Measurements from ENCODE around the gene TIPARP.
"Not testable (repeated sequence)": the region's sequence is repeated elsewhere in the genome, so short reads cannot be mapped to it uniquely, and the experiment has no call there.

TIPARP gene

GRCh38 chr3:156649681-156650080, 24.7 kb upstream of the TIPARP start:
- DNase-seq (ENCODE audit: low read depth, low spot score) = no peak

GRCh38 chr3:156652661-156653060, 21.7 kb upstream of the TIPARP start:
- not testable (repeated sequence) for DNase-seq (ENCODE audit: low read depth, low spot score)

GRCh38 chr3:156654834-156655233, 19.6 kb upstream of the TIPARP start:
- DNase-seq (ENCODE audit: low read depth, low spot score) = no peak

GRCh38 chr3:156655819-156656550, 18.4 kb upstream of the TIPARP start:
- no peak for DNase-seq (ENCODE audit: low read depth, low spot score)

GRCh38 chr3:156657440-156657839, 16.9 kb upstream of the TIPARP start:
- no peak for DNase-seq (ENCODE audit: low read depth, low spot score)

GRCh38 chr3:156657862-156658731, 16.3 kb upstream of the TIPARP start:
- DNase-seq (ENCODE audit: low read depth, low spot score) = no peak

GRCh38 chr3:156658732-156659090, 15.7 kb upstream of the TIPARP start:
- DNase-seq (ENCODE audit: low read depth, low spot score) = no peak

GRCh38 chr3:156659260-156659659, 15.1 kb upstream of the TIPARP start:
- DNase-seq (ENCODE audit: low read depth, low spot score) = no peak

- DNase-seq (ENCODE audit: low read depth, low spot score) = no peak
Observed at GRCh38 chr3:156661155-156661554, 13.2 kb upstream of the TIPARP start.

- DNase-seq (ENCODE audit: low read depth, low spot score) = no peak
Observed at GRCh38 chr3:156664011-156664830, 10.2 kb upstream of the TIPARP start.

- DNase-seq (ENCODE audit: low read depth, low spot score) = no peak
Observed at GRCh38 chr3:156664831-156665178, 9.6 kb upstream of the TIPARP start.

- no peak for DNase-seq (ENCODE audit: low read depth, low spot score)
Observed at GRCh38 chr3:156665291-156665690, 9.1 kb upstream of the TIPARP start.

- no peak for DNase-seq (ENCODE audit: low read depth, low spot score)
Observed at GRCh38 chr3:156666073-156666472, 8.3 kb upstream of the TIPARP start.

GRCh38 chr3:156668073-156668763, 6.2 kb upstream of the TIPARP start:
- no peak for DNase-seq (ENCODE audit: low read depth, low spot score)

GRCh38 chr3:156670077-156670476, 4.3 kb upstream of the TIPARP start:
- DNase-seq (ENCODE audit: low read depth, low spot score) = no peak

- no peak for DNase-seq (ENCODE audit: low read depth, low spot score)
Observed at GRCh38 chr3:156670652-156671051, 3.7 kb upstream of the TIPARP start.

- DNase-seq (ENCODE audit: low read depth, low spot score) = no peak
Observed at GRCh38 chr3:156673732-156674045, 701 bp upstream of the TIPARP start.

GRCh38 chr3:156674911-156675829, 780 bp downstream of the TIPARP start:
- DNase-seq (ENCODE audit: low read depth, low spot score) = peak; percentile 76

GRCh38 chr3:156675830-156676767, 1.7 kb downstream of the TIPARP start:
- peak; percentile 80 for DNase-seq (ENCODE audit: low read depth, low spot score)

All from astrocyte of the hippocampus (primary cell).